Vagina (tissue), 2 donors: Measurements from ENCODE around the gene ATP6V1G2.

Source experiments
- CTCF ChIP-seq, 3 experiments: fragments of 450-650 bp in 2 of 3; fragments of 200-600 bp in 1 of 3; sonication (generic) in 1 of 3; IDR thresholded peaks; one replicate each; pipeline ENCODE4 v1.5.1; 2017 to 2019; ENCODE audit warnings: antibody characterized with exemption in 3 of 3, mild to moderate bottlenecking in 2 of 3, moderate library complexity in 2 of 3
- POLR2AphosphoS5 ChIP-seq, 2 donors: sonication (generic); formaldehyde crosslinking; IDR thresholded peaks; one replicate each; pipeline ENCODE4 v1.9.0; 2017; ENCODE audit warnings: antibody characterized with exemption in 2 of 2, mild to moderate bottlenecking in 2 of 2, low read depth in 1 of 2; ENCODE audit not compliant: insufficient read depth in 1 of 2

- TF ChIP-seq CTCF (IDR thresholded peaks at IDR 0.05) (no peak), POLR2AphosphoS5 (IDR thresholded peaks at IDR 0.05; ENCODE audit: insufficient read depth in 1 of 2, low read depth in 1 of 2) (no peak)
Observed at GRCh38 chr6:31531771-31532643, 14.4 kb downstream of the ATP6V1G2 start.
